Ovary (tissue), 3 donors: ENCODE measurements around the gene DNAH3.

Experiments used
- POLR2A ChIP-seq: fragments of 450-650 bp; IDR thresholded peaks from one replicate; pipeline ENCODE4 v1.6.1; 2017; ENCODE audit warnings: antibody characterized with exemption, mild to moderate bottlenecking, moderate library complexity
- TF ChIP-seq, protein P1 (sequence below), 3 donors: fragments of 450-650 bp in 2 of 3; fragments of 200-600 bp in 1 of 3; IDR thresholded peaks; one replicate each; pipeline versions ENCODE4 v1.5.1 to v1.8.0; 2016 to 2022; ENCODE audit warnings: antibody characterized with exemption in 3 of 3, mild to moderate bottlenecking in 1 of 3
- donor health status: DM: no; HTN: no; CAD: no.

DNA sequence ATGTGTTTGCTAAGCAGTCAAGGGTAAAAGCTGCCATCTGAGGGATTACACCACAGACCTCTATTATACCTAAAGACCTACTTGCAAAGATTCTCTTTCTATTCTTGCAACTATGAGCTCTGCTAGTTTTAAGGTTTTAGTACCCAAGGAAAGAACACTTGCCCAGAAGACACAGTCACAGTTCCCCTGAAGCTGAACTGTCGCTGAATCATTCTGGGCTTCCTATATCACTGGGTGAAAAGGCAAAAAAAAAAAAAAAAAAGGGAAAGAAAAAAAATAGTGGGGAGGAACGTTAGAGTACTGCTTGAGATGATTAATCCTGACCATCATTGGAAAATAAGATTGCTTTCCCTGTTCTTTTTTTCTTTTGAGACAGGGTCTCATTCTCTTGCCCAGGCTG lies 212.2 kb downstream of the DNAH3 start:
- TF ChIP-seq, protein P1, sequence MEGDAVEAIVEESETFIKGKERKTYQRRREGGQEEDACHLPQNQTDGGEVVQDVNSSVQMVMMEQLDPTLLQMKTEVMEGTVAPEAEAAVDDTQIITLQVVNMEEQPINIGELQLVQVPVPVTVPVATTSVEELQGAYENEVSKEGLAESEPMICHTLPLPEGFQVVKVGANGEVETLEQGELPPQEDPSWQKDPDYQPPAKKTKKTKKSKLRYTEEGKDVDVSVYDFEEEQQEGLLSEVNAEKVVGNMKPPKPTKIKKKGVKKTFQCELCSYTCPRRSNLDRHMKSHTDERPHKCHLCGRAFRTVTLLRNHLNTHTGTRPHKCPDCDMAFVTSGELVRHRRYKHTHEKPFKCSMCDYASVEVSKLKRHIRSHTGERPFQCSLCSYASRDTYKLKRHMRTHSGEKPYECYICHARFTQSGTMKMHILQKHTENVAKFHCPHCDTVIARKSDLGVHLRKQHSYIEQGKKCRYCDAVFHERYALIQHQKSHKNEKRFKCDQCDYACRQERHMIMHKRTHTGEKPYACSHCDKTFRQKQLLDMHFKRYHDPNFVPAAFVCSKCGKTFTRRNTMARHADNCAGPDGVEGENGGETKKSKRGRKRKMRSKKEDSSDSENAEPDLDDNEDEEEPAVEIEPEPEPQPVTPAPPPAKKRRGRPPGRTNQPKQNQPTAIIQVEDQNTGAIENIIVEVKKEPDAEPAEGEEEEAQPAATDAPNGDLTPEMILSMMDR (IDR thresholded peaks at IDR 0.05): no peak
- TF ChIP-seq POLR2A: no peak
